C4-2B (cell line): ENCODE data around the gene TMEM132D.

Source experiments
- H3K27ac ChIP-seq: fragments of 450-650 bp; 2 replicates; pipeline ENCODE4 v1.5.1; 2017
- CTCF ChIP-seq: fragments of 450-650 bp; conservative IDR thresholded peaks from 2 replicates; pipeline ENCODE4 v1.5.1; 2017; ENCODE audit warnings: mild to moderate bottlenecking
- ZFX ChIP-seq: fragments of 450-650 bp; IDR thresholded peaks from 2 replicates; pipeline ENCODE4 v1.6.1; 2017

The TMEM132D gene

GRCh38 chr12:129893691-129894090, 10.1 kb downstream of the TMEM132D start:
- TF ChIP-seq CTCF (no peak), ZFX (no peak)
- H3K27ac ChIP-seq = no peak overlapping the region

- TF ChIP-seq CTCF (no peak), ZFX (no peak)
- no peak overlapping the region for H3K27ac ChIP-seq
Measured at GRCh38 chr12:129887101-129887500, 16.7 kb downstream of the TMEM132D start.

GRCh38 chr12:129886541-129886940, 17.3 kb downstream of the TMEM132D start:
- no peak for TF ChIP-seq CTCF
- no peak for TF ChIP-seq ZFX
- H3K27ac ChIP-seq = no peak overlapping the region

- no peak overlapping the region for H3K27ac ChIP-seq
- TF ChIP-seq CTCF (no peak), ZFX (no peak)
Measured at GRCh38 chr12:129885287-129885686, 18.5 kb downstream of the TMEM132D start.

- TF ChIP-seq ZFX = no peak
- TF ChIP-seq CTCF = no peak
- H3K27ac ChIP-seq = no peak overlapping the region
Measured at GRCh38 chr12:129877411-129877810, 26.4 kb downstream of the TMEM132D start.

- TF ChIP-seq ZFX (no peak), CTCF (no peak)
- H3K27ac ChIP-seq = no peak overlapping the region
Measured at GRCh38 chr12:129873833-129874208, 30.0 kb downstream of the TMEM132D start.

GRCh38 chr12:129873111-129873832, 30.6 kb downstream of the TMEM132D start:
- H3K27ac ChIP-seq = no peak overlapping the region
- no peak for TF ChIP-seq CTCF
